ENCODE measurements around the gene CSNK1D. TPM values are rescaled to one million over a fixed set of nuclear protein-coding genes. Genes with fewer than 3 reads are reported as not detected.

The CSNK1D gene
- total and polyA plus RNA-seq, 10 of the 15 experiments (the other 5 are each of a cell fraction or from before 2014, with no cell fraction given): 5.7 to 105 (median 58.1) TPM

GRCh38 chr17:82282239-82283207 lies 9.0 kb upstream of the CSNK1D start:
- intact Hi-C loops (cut with micrococcal nuclease; ENCODE audit: unreplicated experiment) (no loop called here), in situ Hi-C loops (cut with MboI) (no loop called here)
- DNase-seq (ENCODE audit: low read depth, low spot score) (no peak), FAIRE-seq (no peak), ATAC-seq (no peak)
- 70% methylated on average over 25 of the region's 25 CpGs for WGBS (ENCODE audit: insufficient coverage, insufficient replicate concordance, low lambda C conversion rate, missing lambda C conversion rate)
- RAD21 ChIA-PET (ENCODE audit: unreplicated experiment): interaction anchor here (1.3 to 1.8 kb wide), 2 partner anchors 10 to 15 kb away, joined by 4 to 6 read pairs; no protein-coding TSS in a partner anchor
- no peak for TF ChIP-seq CHD4 (IDR thresholded peaks at IDR 0.05)
- no peak for TF ChIP-seq NKRF (conservative IDR thresholded peaks at IDR 0.05)
- no peak for TF ChIP-seq HDAC6 (IDR thresholded peaks at IDR 0.05; ENCODE audit: unreplicated experiment)
- TF ChIP-seq IRF4 (IDR thresholded peaks at IDR 0.05; ENCODE audit: low read depth, low read length): no peak
- no peak for TF ChIP-seq POLR2AphosphoS5 (IDR thresholded peaks at IDR 0.05; ENCODE audit: low read length)
- no peak for TF ChIP-seq NFIC (IDR thresholded peaks at IDR 0.05; ENCODE audit: low read depth, low read length)
- no peak for TF ChIP-seq IKZF2 (IDR thresholded peaks at IDR 0.05)
- TF ChIP-seq RELB (IDR thresholded peaks at IDR 0.05; ENCODE audit: low read depth): no peak
- TF ChIP-seq CEBPZ (IDR thresholded peaks at IDR 0.05; ENCODE audit: low read depth, low read length): no peak
- no peak for TF ChIP-seq TCF3 (IDR thresholded peaks at IDR 0.05; ENCODE audit: borderline replicate concordance, insufficient read depth, low read depth, low read length)
- no peak for TF ChIP-seq NFYB (IDR thresholded peaks at IDR 0.05; ENCODE audit: insufficient read depth, low read depth, low read length)
- no peak for TF ChIP-seq HCFC1 (IDR thresholded peaks at IDR 0.05; ENCODE audit: low read length)
- no peak for TF ChIP-seq SMC3 (IDR thresholded peaks at IDR 0.05; ENCODE audit: borderline replicate concordance, low read length)
- no peak overlapping the region for H2AFZ ChIP-seq (ENCODE audit: control insufficient read depth, low read depth, low read length)
- POLR2A ChIA-PET: interaction anchor here (0.8 to 2.6 kb wide), 5 partner anchors 8 to 21 kb away, joined by 3 to 16 read pairs (median 5); partner anchors contain the start of gene CSNK1D
- H3K27me3 ChIP-seq (replicated peaks in 1 of 2; ENCODE audit: control insufficient read depth in 2 of 2, insufficient read depth in 2 of 2, low read length in 1 of 2): no peaks in the 10 kb centered on the region
- H3K36me3 ChIP-seq (ENCODE audit: control insufficient read depth in 2 of 2, insufficient read depth in 2 of 2, low read length in 1 of 2): no peaks in the 10 kb centered on the region
- no peak overlapping the region for H3K27ac ChIP-seq (ENCODE audit: control insufficient read depth, insufficient read depth)
- no peaks in the 10 kb centered on the region for H3K9me3 ChIP-seq (replicated peaks; ENCODE audit: control insufficient read depth, insufficient read depth, low read length)
- no peak overlapping the region for H3K4me2 ChIP-seq (ENCODE audit: control insufficient read depth, insufficient read depth)
- no peaks in the 10 kb centered on the region for H3K79me2 ChIP-seq (ENCODE audit: control insufficient read depth, insufficient read depth, low read length)
- no peaks in the 10 kb centered on the region for H4K20me1 ChIP-seq (ENCODE audit: control insufficient read depth, insufficient read depth)
- SMC1A ChIA-PET (ENCODE audit: uncharacterized antibody, unreplicated experiment): interaction anchor here (1.6 kb wide), 1 partner anchor 15 kb away, joined by 5 read pairs; no protein-coding TSS in a partner anchor
- CTCF ChIA-PET: interaction anchor here (1.5 to 2.0 kb wide), 3 partner anchors 10 to 46 kb away, joined by 3 to 6 read pairs (median 5); no protein-coding TSS in a partner anchor
- H3K4me3 ChIP-seq: no peak overlapping the region
- H3K9ac ChIP-seq (ENCODE audit: control insufficient read depth, insufficient read depth, low read length): no peak overlapping the region
- no TSS peak for BruUV-seq (replicated peaks)
- no peaks in the 10 kb centered on the region for H3K4me1 ChIP-seq (ENCODE audit: control insufficient read depth, insufficient read depth, low read length)

Data from GM12878 (cell line).